ENCODE data around the gene PLXNB2.
"Not testable (repeated sequence)": the region's sequence is repeated elsewhere in the genome, so short reads cannot be mapped to it uniquely, and the experiment has no call there.

PLXNB2 gene

DNA sequence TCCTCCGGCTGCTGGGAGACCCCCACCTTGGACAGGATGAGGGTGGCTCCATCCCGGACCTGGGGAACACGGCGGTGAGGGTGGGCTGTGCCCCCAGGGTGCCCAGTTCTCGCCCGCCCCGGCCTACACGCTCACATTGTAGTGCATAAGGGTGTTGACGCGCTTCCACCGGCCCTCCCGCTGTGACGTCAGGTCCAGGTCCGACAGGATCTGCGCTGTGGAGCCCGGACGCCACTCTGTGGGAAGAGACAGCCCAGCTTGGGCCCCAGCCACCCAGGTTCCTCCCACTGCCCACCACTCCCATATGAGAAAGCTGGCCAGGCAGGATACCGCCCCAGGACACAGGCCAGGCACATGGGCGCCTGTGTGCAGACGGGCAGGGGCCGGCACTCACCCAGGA is 29.0 kb downstream of the PLXNB2 start:
- DNase-seq: no peak

- DNase-seq: no peak
These were observed 29.7 kb downstream of the PLXNB2 start for GRCh38 chr22:50277761-50278160.

DNA sequence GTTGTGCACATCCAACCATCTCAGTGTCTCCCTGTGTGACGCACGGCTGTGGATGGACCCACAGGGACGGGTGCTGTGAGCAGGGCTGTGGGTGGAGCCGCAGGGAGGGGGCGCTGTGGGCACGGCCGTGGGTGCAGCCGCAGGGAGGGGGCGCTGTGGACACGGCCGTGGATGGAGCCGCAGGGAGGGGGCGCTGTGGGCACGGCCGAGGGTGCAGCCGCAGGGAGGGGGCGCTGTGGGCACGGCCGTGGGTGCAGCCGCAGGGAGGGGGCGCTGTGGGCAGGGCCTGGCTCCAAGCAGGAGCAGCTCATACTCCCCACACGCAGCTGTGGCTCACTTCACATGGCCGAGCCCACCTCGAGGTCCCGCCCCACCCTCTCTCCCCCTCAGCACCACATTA is 31.3 kb downstream of the PLXNB2 start:
- DNase-seq: no peak

DNA sequence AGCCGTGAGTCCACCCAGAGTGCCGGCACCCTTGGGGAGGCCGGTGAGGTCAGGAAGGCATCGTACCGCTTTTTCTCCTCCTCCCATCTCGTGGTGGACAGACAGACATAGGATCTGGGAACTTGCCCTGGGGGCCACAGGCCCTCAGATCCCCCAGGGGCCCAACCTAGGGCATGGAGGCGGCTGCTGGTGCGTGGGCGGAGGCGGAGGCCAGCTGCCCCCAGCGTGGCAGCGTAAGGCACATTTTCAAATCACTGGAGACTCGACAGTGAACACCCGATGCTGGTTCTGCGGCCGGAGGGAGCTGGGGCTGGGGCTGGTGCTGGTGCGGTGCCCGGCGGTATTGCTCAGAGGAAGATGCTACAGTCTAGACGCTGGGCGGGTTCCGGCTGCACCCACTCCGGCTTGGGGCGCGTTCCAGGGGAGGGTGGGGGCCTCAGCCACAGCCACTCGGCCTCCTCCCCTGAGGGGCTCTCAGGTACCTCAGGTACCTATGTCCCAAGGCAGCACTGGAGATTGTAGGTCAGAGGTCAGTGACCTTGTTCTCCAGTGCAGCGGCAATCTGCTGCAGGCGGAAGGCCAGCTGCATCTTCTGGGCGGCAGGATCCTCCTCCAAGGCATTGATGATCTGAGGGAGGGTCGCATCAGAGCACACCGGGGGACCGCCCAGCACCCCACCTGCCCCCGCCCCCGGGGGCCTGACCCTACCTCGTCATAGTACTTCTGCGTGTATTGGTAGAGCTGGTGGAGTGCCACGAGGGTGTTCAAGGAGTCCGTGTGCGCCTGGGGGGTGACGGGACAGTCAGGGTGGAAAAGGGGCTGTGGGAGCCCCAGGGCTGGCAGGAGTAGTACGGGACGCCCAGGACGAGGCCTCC is 32.0 kb downstream of the PLXNB2 start:
- DNase-seq: no peak

- no peak for DNase-seq
These were observed 32.7 kb downstream of the PLXNB2 start for GRCh38 chr22:50274771-50275170.

DNA sequence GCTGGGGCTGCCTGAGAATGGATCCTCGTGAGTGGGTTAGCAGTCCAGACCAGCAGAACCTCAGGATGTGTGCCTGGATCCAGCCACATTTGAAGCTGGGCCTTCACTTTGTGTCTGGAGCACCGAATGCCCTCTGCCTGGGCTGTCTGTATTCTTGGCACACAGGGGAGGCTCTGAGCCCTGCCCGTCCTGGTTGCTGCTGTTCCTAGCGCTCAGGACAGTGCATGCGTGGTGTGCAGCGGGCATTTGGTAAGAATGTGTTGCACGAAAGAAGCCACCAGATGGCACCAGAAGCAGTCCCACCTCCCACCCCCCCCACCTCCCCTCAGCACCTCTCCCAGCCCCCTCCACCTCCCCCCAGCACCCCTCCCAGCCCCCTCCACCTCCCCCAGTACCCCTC is 33.1 kb downstream of the PLXNB2 start:
- no peak for DNase-seq

- not testable (repeated sequence) for DNase-seq
These were observed 33.7 kb downstream of the PLXNB2 start for GRCh38 chr22:50273781-50274180.

DNA sequence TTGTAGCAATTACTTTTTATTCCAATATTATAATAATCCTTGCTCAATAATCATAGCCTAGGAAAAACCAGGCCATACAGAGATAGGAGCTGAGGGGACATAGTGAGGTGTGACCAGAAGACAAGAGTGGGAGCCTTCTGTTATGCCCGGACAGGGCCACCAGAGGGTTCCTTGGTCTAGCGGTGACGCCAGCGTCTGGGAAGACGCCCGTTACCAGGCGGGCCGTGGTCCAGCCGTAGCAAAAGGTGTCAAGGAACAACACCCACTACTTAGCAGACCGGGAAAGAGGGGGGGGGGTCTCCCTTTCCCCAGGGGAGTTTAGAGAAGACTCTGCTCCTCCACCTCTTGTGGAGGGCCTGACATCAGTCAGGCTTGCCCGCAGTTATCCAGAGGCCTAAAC is 34.1 kb downstream of the PLXNB2 start:
- DNase-seq: not testable (repeated sequence)

GRCh38 chr22:50272044-50272802 is 35.2 kb downstream of the PLXNB2 start:
- DNase-seq: no peak

DNA sequence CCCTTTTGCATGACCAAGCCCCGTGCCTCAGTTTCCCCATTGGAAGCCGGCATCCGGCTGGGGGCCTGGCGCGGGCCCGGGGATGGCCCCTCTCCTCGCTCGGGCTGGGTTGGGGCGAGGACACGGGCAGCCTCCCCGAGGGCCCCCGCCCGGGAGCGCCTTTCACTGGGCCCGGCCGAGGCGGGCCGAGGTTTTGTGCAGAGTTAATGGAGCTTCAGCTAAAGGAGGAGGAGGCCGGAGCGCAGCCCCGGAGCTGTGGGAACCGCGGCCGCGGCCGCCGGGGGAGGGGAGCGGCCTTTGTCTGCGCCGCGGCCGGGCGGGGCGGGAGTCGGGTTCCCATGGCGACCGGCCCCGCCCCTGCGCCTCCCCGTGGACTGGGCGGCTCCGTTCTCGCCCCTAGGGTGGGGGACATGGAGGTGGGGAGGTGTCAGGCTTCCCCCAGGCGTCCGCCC is 35.9 kb downstream of the PLXNB2 start:
- no peak for DNase-seq

- DNase-seq: no peak
These were observed 36.6 kb downstream of the PLXNB2 start for GRCh38 chr22:50270666-50271394.

GRCh38 chr22:50269970-50270665 is 37.3 kb downstream of the PLXNB2 start, which contains the start of gene MAPK11:
TSS of gene MAPK11 (minus strand) at chr22:50270380. CDS start at chr22:50270292, 88 bp downstream.
- no peak for DNase-seq

GRCh38 chr22:50269573-50269969 is 37.9 kb downstream of the PLXNB2 start:
- DNase-seq: no peak

GRCh38 chr22:50268655-50269113 is 38.8 kb downstream of the PLXNB2 start:
- DNase-seq: no peak

- no peak for DNase-seq
These were observed 39.7 kb downstream of the PLXNB2 start for GRCh38 chr22:50267591-50268390.

GRCh38 chr22:50266994-50267393 is 40.5 kb downstream of the PLXNB2 start:
- no peak for DNase-seq

DNA sequence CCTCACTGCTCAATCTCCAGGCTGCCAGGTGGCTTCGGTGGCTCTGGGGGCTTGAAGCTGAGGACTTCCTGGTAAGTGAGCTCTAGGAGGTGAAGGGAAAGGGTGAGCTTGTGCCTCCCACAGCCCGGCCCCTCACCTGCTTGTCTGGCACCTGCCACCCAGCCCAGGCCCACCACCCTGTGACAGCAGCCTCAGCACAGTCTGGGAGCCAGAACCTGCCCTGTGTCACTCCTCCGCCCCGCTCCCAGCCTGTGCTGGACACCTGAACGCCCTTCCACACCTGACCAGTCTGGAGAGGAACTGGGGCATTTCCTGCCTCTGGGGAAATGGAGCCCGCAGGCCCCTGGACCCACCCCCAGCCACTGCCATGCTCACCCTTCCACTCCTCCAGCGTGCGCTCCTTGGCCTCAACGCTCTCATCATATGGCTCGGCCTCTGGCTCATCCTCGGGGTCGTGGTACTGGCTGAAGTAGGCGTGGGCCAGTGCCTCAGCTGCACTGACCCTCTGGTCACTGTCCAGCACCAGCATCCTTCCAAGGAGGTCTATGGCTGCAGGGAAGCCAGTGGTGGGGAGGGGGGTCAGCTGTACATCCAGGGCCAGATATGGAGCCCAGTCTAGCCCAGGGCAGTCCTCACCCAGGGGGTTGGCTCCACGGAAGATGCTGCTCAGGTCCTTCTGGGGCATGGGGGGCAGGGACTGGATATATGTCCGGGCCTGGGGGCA is 42.3 kb downstream of the PLXNB2 start:
- no peak for DNase-seq

GRCh38 chr22:50264104-50264745 is 43.2 kb downstream of the PLXNB2 start:
- no peak for DNase-seq

DNA sequence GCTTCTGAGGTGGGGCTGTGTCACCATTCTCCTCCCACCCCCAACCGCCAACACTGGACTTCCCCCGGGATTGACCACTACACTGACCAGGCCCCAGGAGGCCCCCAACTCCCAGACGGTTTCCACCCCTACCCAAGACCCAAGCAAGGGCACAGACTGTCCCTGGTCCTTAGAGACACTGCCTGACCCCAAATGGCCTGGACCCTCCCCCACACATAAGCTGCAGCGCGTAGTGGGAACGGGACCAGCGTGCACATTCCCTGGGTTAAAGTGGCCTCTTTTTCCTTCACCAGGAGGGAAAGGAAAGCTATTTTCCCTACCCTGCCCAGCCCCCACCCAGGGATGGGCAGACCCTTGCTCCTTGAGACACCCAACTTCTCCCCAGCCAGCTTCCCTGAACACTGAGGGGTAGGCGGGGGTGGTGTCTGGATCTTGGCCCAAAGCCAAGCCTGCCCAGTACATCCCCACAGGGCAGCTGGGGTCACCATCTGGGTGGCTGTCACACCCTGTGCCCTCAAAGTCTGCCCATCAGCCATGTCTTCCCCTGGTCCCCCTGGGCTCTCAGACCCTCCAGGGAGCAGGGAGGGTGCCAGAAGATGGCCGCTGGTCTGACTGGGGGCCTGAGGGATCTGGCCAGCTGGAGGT is 44.4 kb downstream of the PLXNB2 start:
- DNase-seq: no peak

DNA sequence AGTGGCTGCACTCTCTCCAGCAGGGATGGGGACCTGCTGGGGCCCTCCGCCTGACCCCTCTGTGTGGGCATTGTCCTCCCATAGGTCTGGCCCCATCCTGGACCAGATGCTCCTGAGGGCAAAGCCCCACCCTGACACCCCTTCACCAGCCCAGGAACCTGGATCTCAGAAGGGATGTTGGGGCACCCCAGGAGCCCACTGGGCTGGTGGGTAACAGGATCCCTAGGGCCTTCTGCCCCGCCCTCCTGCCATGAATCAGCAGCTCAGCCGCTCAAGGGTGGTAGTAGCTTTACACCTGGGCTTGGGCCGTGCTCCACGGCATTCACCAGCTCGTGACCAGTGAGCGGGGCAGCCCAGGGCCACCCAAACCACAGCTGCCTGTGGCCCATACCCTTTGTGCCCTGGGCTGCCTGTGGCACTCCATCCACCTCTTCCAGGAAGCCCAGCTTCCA is 45.0 kb downstream of the PLXNB2 start:
- DNase-seq: no peak
